ENCODE data around the gene NEK1.

Gene NEK1

GRCh38 chr4:169649545-169650226 is 37.3 kb upstream of the NEK1 start:
- Histone ChIP-seq H4K20me1 (ENCODE audit: insufficient read depth, low read length) (0 out of 2 replicates have a peak, but pooled peaks cover 3% of the 10 kb centered on the region), H3K4me3 (ENCODE audit: low read length) (no peak overlapping the region), H3K9me3 (ENCODE audit: insufficient read depth, low read length) (no peaks in the 10 kb centered on the region), H3K4me1 (ENCODE audit: low read length) (peaks cover 9% of the 10 kb centered on the region), H2AFZ (ENCODE audit: low read depth, low read length) (no peak overlapping the region), H3K27me3 (ENCODE audit: low read depth, low read length) (no peaks in the 10 kb centered on the region), H3K27ac (ENCODE audit: low read length) (no peak overlapping the region), H3K36me3 (replicated peaks; ENCODE audit: low read depth, low read length) (peaks cover 16% of the 10 kb centered on the region), H3K79me2 (ENCODE audit: low read length) (no peaks in the 10 kb centered on the region), H3K9ac (ENCODE audit: low read length) (no peak overlapping the region), H3K4me2 (ENCODE audit: low read length) (no peak overlapping the region)
- TF ChIP-seq EZH2phosphoT487 (IDR thresholded peaks at IDR 0.05; ENCODE audit: low read depth) (no peak), CTCF (IDR thresholded peaks at IDR 0.05; ENCODE audit: low read depth, low read length) (no peak)

GRCh38 chr4:169645627-169646026 is 33.2 kb upstream of the NEK1 start:
- H3K4me1 ChIP-seq (ENCODE audit: low read length): peaks cover 9% of the 10 kb centered on the region
- H3K9me3 ChIP-seq (ENCODE audit: insufficient read depth, low read length): no peaks in the 10 kb centered on the region
- no peaks in the 10 kb centered on the region for H3K27me3 ChIP-seq (ENCODE audit: low read depth, low read length)
- TF ChIP-seq CTCF (IDR thresholded peaks at IDR 0.05; ENCODE audit: low read depth, low read length): no peak
- no peak overlapping the region for H3K27ac ChIP-seq (ENCODE audit: low read length)
- H4K20me1 ChIP-seq (ENCODE audit: insufficient read depth, low read length): 0 out of 2 replicates have a peak, but pooled peaks cover 3% of the 10 kb centered on the region
- peaks cover 19% of the 10 kb centered on the region for H3K36me3 ChIP-seq (replicated peaks; ENCODE audit: low read depth, low read length)
- H3K79me2 ChIP-seq (ENCODE audit: low read length): no peaks in the 10 kb centered on the region
- H3K4me2 ChIP-seq (ENCODE audit: low read length): no peak overlapping the region
- H3K9ac ChIP-seq (ENCODE audit: low read length): no peak overlapping the region
- no peak overlapping the region for H2AFZ ChIP-seq (ENCODE audit: low read depth, low read length)
- no peak overlapping the region for H3K4me3 ChIP-seq (ENCODE audit: low read length)

- H3K9ac ChIP-seq (ENCODE audit: low read length): no peak overlapping the region
- peaks cover 24% of the 10 kb centered on the region for H3K36me3 ChIP-seq (replicated peaks; ENCODE audit: low read depth, low read length)
- no peaks in the 10 kb centered on the region for H3K27me3 ChIP-seq (ENCODE audit: low read depth, low read length)
- TF ChIP-seq EZH2phosphoT487 (IDR thresholded peaks at IDR 0.05; ENCODE audit: low read depth) (no peak), CTCF (IDR thresholded peaks at IDR 0.05; ENCODE audit: low read depth, low read length) (no peak)
- H3K4me3 ChIP-seq (ENCODE audit: low read length): no peak overlapping the region
- no peak overlapping the region for H2AFZ ChIP-seq (ENCODE audit: low read depth, low read length)
- H3K79me2 ChIP-seq (ENCODE audit: low read length): no peaks in the 10 kb centered on the region
- H3K4me2 ChIP-seq (ENCODE audit: low read length): no peak overlapping the region
- peaks cover 9% of the 10 kb centered on the region for H3K4me1 ChIP-seq (ENCODE audit: low read length)
- 0 out of 2 replicates have a peak, but pooled peaks cover under 1% of the 10 kb centered on the region for H4K20me1 ChIP-seq (ENCODE audit: insufficient read depth, low read length)
- no peaks in the 10 kb centered on the region for H3K9me3 ChIP-seq (ENCODE audit: insufficient read depth, low read length)
- no peak overlapping the region for H3K27ac ChIP-seq (ENCODE audit: low read length)
Measured at GRCh38 chr4:169644802-169645201, 32.4 kb upstream of the NEK1 start.

- no peak for TF ChIP-seq EZH2phosphoT487 (IDR thresholded peaks at IDR 0.05; ENCODE audit: low read depth)
- no peak for TF ChIP-seq CTCF (IDR thresholded peaks at IDR 0.05; ENCODE audit: low read depth, low read length)
- Histone ChIP-seq H3K4me1 (ENCODE audit: low read length) (peaks cover 9% of the 10 kb centered on the region), H3K9ac (ENCODE audit: low read length) (no peak overlapping the region), H3K27me3 (ENCODE audit: low read depth, low read length) (no peaks in the 10 kb centered on the region), H3K36me3 (replicated peaks; ENCODE audit: low read depth, low read length) (peaks cover 32% of the 10 kb centered on the region), H2AFZ (ENCODE audit: low read depth, low read length) (no peak overlapping the region), H3K4me3 (ENCODE audit: low read length) (no peak overlapping the region), H3K9me3 (ENCODE audit: insufficient read depth, low read length) (no peaks in the 10 kb centered on the region), H3K79me2 (ENCODE audit: low read length) (no peaks in the 10 kb centered on the region), H3K4me2 (ENCODE audit: low read length) (no peak overlapping the region), H3K27ac (ENCODE audit: low read length) (no peak overlapping the region), H4K20me1 (ENCODE audit: insufficient read depth, low read length) (no peaks in the 10 kb centered on the region)
Measured at GRCh38 chr4:169640261-169640870, 28.0 kb upstream of the NEK1 start.
